A673 (cell line): Measurements from ENCODE around the gene TCF7. TPM values are rescaled to one million over a fixed set of nuclear protein-coding genes. Genes with fewer than 3 reads are reported as not detected.
A peak's percentile ranks its signal among the peaks of the same experiment; 100 is the strongest.

Experiments
- BruUV-seq: library from RNA; stranded (reverse); fragments of 400-500 nt; replicated peaks from 2 replicates; lab custom pipeline; 2021; lab: Mats Ljungman, UMichigan
- CTCF ChIA-PET: fragments of 300-600 bp; sonication (Branson Sonifier 250); formaldehyde crosslinking; loops from one replicate; lab custom pipeline; 2022; ENCODE audit warnings: antibody characterized with exemption; lab: Charles Lee
- POLR2A ChIA-PET: fragments of 300-600 bp; sonication (Branson Sonifier 250); formaldehyde crosslinking; loops from one replicate; lab custom pipeline; 2022; ENCODE audit warnings: antibody characterized with exemption; ENCODE audit not compliant: low non-redundant PET; lab: Charles Lee
- DNase-seq: peaks from one replicate; pipeline ENCODE4 v3.0.0-alpha.2; 2015; ENCODE audit warnings: low spot score
- H3K27ac ChIP-seq: fragments of 200-600 bp; sonication (generic); 2 replicates; pipeline ENCODE4 v1.5.1; 2016; ENCODE audit warnings: mixed run types, low read depth, mild to moderate bottlenecking, mixed read lengths, antibody characterized with exemption, low read length; ENCODE audit not compliant: poor library complexity, severe bottlenecking
- H3K27me3 ChIP-seq: fragments of 200-600 bp; sonication (generic); replicated peaks from 2 replicates; pipeline ENCODE4 v1.6.1; 2017; ENCODE audit warnings: mixed run types, low read depth, mild to moderate bottlenecking, mixed read lengths, antibody characterized with exemption, low read length; ENCODE audit not compliant: insufficient read depth, poor library complexity
- H3K36me3 ChIP-seq: fragments of 200-600 bp; sonication (generic); 2 replicates; pipeline ENCODE4 v1.6.1; 2016; ENCODE audit warnings: mixed run types, mild to moderate bottlenecking, mixed read lengths, antibody characterized with exemption, low read length; ENCODE audit not compliant: insufficient read depth, poor library complexity, severe bottlenecking
- H3K4me1 ChIP-seq: fragments of 200-600 bp; sonication (generic); 2 replicates; pipeline ENCODE4 v1.6.1; 2017; ENCODE audit warnings: mixed run types, mild to moderate bottlenecking, mixed read lengths, antibody characterized with exemption, low read length; ENCODE audit not compliant: insufficient read depth, poor library complexity, severe bottlenecking
- H3K4me3 ChIP-seq: fragments of 200-600 bp; sonication (generic); 2 replicates; pipeline ENCODE4 v1.5.1; 2016; ENCODE audit warnings: low read depth, mixed run types, mild to moderate bottlenecking, mixed read lengths, low read length; ENCODE audit not compliant: poor library complexity, severe bottlenecking
- H3K9me3 ChIP-seq: fragments of 200-600 bp; sonication (generic); 2 replicates; pipeline ENCODE4 v1.6.1; 2016; ENCODE audit warnings: mixed run types, low read depth, mild to moderate bottlenecking, mixed read lengths, antibody characterized with exemption, low read length; ENCODE audit not compliant: poor library complexity, severe bottlenecking
- EZH2 ChIP-seq: fragments of 200-600 bp; sonication (generic); IDR thresholded peaks from 2 replicates; pipeline ENCODE4 v1.6.1; 2017; ENCODE audit warnings: borderline replicate concordance, low read depth, mild to moderate bottlenecking, mixed read lengths, antibody characterized with exemption, low read length; ENCODE audit not compliant: poor library complexity, severe bottlenecking
- intact Hi-C: fragments of 100-400 bp; cut with micrococcal nuclease; formaldehyde crosslinking; loops from one replicate; pipeline ENCODE4 v1.10.0; 2022; ENCODE audit not compliant: unreplicated experiment
- total RNA-seq: library from RNA; stranded (reverse); gene quantifications from 2 replicates; pipeline ENCODE4 v1.2.3, GENCODE V29; 2021
- TF ChIP-seq, protein P1 (sequence below): fragments of 300-800, 200-600 bp; sonication (generic); conservative IDR thresholded peaks from 2 replicates; pipeline ENCODE4 v1.5.1; 2017; ENCODE audit warnings: low read depth, mild to moderate bottlenecking, antibody characterized with exemption, low read length, moderate library complexity, mixed read lengths

Gene TCF7
- total RNA-seq, 1 experiment from 2014 or later: 3.3 TPM

DNA sequence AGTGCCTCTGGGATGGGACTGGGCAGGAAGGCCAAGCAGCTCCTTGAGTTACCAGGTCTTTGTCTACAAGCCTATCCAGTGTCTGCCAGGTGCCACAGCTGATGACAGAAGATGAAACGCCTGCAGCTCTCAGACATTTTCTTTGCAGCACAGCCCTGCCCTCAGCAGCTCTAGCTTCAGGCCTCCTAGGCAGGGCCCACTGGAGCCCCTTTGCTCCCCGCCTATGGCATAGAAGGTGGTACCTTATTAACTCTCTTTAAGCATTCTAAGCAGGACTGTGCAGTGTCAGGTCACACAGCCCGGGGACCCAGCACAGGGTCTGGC lies 63.6 kb downstream of the TCF7 start:
- ChIA-PET CTCF (no interaction called here), POLR2A (no interaction called here)
- Histone ChIP-seq H3K27ac (no peak overlapping the region), H3K4me1 (peaks cover 10% of the 10 kb centered on the region), H3K27me3 (no peaks in the 10 kb centered on the region), H3K36me3 (peaks cover 8% of the 10 kb centered on the region), H3K9me3 (no peaks in the 10 kb centered on the region), H3K4me3 (peak overlapping the region; percentile 88)
- no peak for TF ChIP-seq EZH2
- TF ChIP-seq, protein P1, sequence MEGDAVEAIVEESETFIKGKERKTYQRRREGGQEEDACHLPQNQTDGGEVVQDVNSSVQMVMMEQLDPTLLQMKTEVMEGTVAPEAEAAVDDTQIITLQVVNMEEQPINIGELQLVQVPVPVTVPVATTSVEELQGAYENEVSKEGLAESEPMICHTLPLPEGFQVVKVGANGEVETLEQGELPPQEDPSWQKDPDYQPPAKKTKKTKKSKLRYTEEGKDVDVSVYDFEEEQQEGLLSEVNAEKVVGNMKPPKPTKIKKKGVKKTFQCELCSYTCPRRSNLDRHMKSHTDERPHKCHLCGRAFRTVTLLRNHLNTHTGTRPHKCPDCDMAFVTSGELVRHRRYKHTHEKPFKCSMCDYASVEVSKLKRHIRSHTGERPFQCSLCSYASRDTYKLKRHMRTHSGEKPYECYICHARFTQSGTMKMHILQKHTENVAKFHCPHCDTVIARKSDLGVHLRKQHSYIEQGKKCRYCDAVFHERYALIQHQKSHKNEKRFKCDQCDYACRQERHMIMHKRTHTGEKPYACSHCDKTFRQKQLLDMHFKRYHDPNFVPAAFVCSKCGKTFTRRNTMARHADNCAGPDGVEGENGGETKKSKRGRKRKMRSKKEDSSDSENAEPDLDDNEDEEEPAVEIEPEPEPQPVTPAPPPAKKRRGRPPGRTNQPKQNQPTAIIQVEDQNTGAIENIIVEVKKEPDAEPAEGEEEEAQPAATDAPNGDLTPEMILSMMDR: no peak
- no peak for DNase-seq
- no TSS peak for BruUV-seq
- intact Hi-C loops: no loop called here

DNA sequence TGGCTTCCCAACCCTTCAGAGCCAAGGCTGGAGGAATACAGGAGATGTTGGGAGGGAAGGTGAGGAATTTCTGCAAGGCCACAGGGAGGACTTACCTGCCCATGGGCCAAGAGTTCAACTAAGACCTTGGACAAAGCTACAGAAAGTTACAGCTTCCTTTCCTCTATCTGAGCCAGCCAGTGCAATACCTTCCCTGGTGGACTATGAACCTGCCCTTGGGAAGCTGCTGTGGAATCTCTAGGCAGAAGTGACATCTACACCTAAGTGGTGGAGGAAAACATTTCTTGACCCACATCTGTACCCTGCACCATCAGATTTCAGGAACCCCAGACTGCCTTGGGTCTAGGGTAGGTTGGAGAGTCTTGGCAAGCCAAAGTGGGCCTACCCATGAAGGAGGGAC lies 69.0 kb downstream of the TCF7 start:
- CTCF ChIA-PET: interaction anchor here (1.0 kb wide), 1 partner anchor 106 kb away, joined by 3 read pairs; no protein-coding TSS in a partner anchor
- Histone ChIP-seq H3K4me1 (no peaks in the 10 kb centered on the region), H3K4me3 (no peak overlapping the region), H3K27ac (no peak overlapping the region), H3K9me3 (no peaks in the 10 kb centered on the region), H3K36me3 (no peaks in the 10 kb centered on the region), H3K27me3 (no peaks in the 10 kb centered on the region)
- BruUV-seq: no TSS peak
- intact Hi-C loops: loop anchor here (5.0 kb wide), 1 partner anchor 399 kb away; no protein-coding TSS in a partner anchor
- POLR2A ChIA-PET: no interaction called here
- TF ChIP-seq, protein P1: no peak
- no peak for TF ChIP-seq EZH2
- DNase-seq: no peak

DNA sequence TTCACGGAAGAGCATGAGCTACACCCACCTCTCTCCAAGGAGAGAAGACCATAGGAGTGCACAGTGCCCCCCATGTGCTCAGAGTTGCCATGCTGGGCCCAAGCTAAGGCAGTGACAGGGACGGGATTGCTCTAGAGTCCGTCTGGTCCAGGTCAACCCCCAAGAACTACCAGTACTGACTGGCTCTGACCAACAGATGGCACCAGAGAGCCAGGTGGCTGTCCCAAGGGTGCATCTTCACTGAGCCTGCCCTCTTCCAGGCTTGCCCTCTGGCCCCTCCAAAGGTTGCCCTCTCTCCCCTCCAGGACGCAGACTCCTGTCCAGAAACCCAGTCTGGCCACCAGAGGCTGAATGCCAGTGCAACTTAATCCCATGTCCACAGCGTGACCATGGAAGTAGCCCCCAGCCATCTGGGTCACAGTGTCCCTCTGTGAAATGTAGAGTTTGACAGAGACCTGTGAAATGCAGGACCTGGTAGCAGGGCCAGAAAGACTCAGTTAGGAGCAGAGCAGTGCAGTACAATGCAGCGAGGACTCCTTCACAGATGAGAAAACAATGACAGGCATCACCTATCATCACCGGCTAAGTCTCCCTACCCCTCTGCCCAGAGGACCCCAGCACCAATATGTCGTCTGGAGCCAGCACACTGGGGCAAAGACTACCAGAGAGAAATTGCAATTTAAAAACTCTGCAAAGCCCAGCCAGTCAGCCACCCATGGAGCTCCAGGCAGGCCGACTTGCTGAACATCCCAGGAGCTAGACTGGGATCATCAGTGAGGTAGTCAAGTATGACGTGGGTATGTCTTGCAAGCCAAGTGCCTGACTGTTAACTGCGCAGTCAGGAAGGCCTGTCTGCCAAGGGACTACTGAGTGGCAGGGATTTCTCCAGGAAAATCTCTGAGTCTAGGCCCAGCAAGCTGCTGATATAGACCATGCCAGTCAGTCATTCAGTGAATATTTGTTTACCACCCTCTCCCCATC lies 70.0 kb downstream of the TCF7 start:
- H3K9me3 ChIP-seq: no peaks in the 10 kb centered on the region
- BruUV-seq: no TSS peak
- no peak overlapping the region for H3K27ac ChIP-seq
- no peaks in the 10 kb centered on the region for H3K4me1 ChIP-seq
- peak; percentile 67 for DNase-seq
- TF ChIP-seq EZH2: no peak
- TF ChIP-seq, protein P1: peak; percentile 86
- POLR2A ChIA-PET: no interaction called here
- CTCF ChIA-PET: interaction anchor here (1.0 kb wide), 1 partner anchor 105 kb away, joined by 3 read pairs; no protein-coding TSS in a partner anchor
- no peak overlapping the region for H3K4me3 ChIP-seq
- no peaks in the 10 kb centered on the region for H3K36me3 ChIP-seq
- intact Hi-C loops: loop anchor here (2.0 to 5.0 kb wide), 2 partner anchors 104 to 398 kb away; no protein-coding TSS in a partner anchor
- no peaks in the 10 kb centered on the region for H3K27me3 ChIP-seq
